HepG2 (cell line): ENCODE data around the gene SERPINB7. TPM values are rescaled to one million over a fixed set of nuclear protein-coding genes. Genes with fewer than 3 reads are reported as not detected.

ENCODE experiments used
- AKAP8 ChIP-seq: sonication (generic); formaldehyde crosslinking; IDR thresholded peaks from 2 replicates; pipeline ENCODE4 v1.5.1; 2020; ENCODE audit warnings: mild to moderate bottlenecking, missing genetic modification reagents
- ASH2L ChIP-seq: fragments of 300-600, 200-600 bp; sonication (generic); IDR thresholded peaks from 2 replicates; pipeline ENCODE4 v1.7.0; 2017; ENCODE audit warnings: low read depth, mild to moderate bottlenecking, moderate library complexity, mixed read lengths, low read length; ENCODE audit not compliant: insufficient read length
- ATF1 ChIP-seq: IDR thresholded peaks from 2 replicates; pipeline ENCODE4 v1.6.1; 2016; ENCODE audit warnings: mild to moderate bottlenecking, control low read depth
- HNRNPLL ChIP-seq: fragments of 200-400 bp; formaldehyde crosslinking; IDR thresholded peaks from 2 replicates; pipeline ENCODE4 v1.6.1; 2017; ENCODE audit warnings: mild to moderate bottlenecking, low read depth, low read length; ENCODE audit not compliant: poor library complexity, severe bottlenecking
- MIXL1 ChIP-seq: IDR thresholded peaks from 2 replicates; pipeline ENCODE4 v1.6.1; 2016
- NCOA2 ChIP-seq: sonication (generic); formaldehyde crosslinking; IDR thresholded peaks from 2 replicates; pipeline ENCODE4 v1.8.0; 2022; ENCODE audit warnings: inconsistent platforms
- POLR2AphosphoS5 ChIP-seq: IDR thresholded peaks from 2 replicates; pipeline ENCODE4 v1.6.1; 2012; ENCODE audit warnings: low read depth, low read length
- PRMT3 ChIP-seq: sonication (generic); formaldehyde crosslinking; IDR thresholded peaks from 2 replicates; pipeline ENCODE4 v1.8.1; 2022; ENCODE audit warnings: low read depth, mild to moderate bottlenecking, moderate library complexity, missing genetic modification reagents, borderline replicate concordance
- PRPF4 ChIP-seq: fragments of 200-400 bp; formaldehyde crosslinking; IDR thresholded peaks from 2 replicates; pipeline ENCODE4 v1.6.1; 2016; ENCODE audit warnings: low read length, low read depth; ENCODE audit not compliant: poor library complexity, severe bottlenecking
- SMARCC2 ChIP-seq: fragments of 450-650 bp; IDR thresholded peaks from 2 replicates; pipeline ENCODE4 v1.6.1; 2017; ENCODE audit warnings: antibody characterized with exemption, mild to moderate bottlenecking
- SMARCE1 ChIP-seq: fragments of 450-650 bp; IDR thresholded peaks from 2 replicates; pipeline ENCODE4 v1.6.1; 2017; ENCODE audit warnings: borderline replicate concordance
- STAG1 ChIP-seq: sonication (generic); formaldehyde crosslinking; IDR thresholded peaks from 2 replicates; pipeline ENCODE4 v1.4.0; 2020; ENCODE audit warnings: missing genetic modification reagents
- ZNF3 ChIP-seq: IDR thresholded peaks from 2 replicates; pipeline ENCODE4 v1.7.0; 2017; ENCODE audit warnings: inconsistent platforms
- ZNF367 ChIP-seq: sonication (generic); formaldehyde crosslinking; IDR thresholded peaks from 2 replicates; pipeline ENCODE4 v1.4.0; 2020; ENCODE audit warnings: missing genetic modification reagents, borderline replicate concordance
- ZNF556 ChIP-seq: sonication (generic); formaldehyde crosslinking; IDR thresholded peaks from 2 replicates; pipeline ENCODE4 v1.4.0; 2020; ENCODE audit warnings: mild to moderate bottlenecking, missing genetic modification reagents, borderline replicate concordance
- ZNF672 ChIP-seq: sonication (generic); formaldehyde crosslinking; IDR thresholded peaks from 2 replicates; pipeline ENCODE4 v1.8.1; 2022; ENCODE audit warnings: missing genetic modification reagents
- polyA plus RNA-seq, 8 experiments: library from polyadenylated mRNA; depleted of rRNA in 3 of 8; stranded (reverse) in 7 of 8; unstranded in 1 of 8; fragments of >200 nt; fragmentation: Illumina TruSeq in 4 of 8; extraction: Trizol in 4 of 8; gene quantifications; 2 replicates each; pipeline versions ENCODE4 v1.2.1 to v1.2.3, GENCODE V29; 2011 to 2016; ENCODE audit warnings: low read depth in 4 of 8, missing spikeins in 1 of 8, mixed read lengths in 1 of 8; ENCODE audit not compliant: insufficient read depth in 1 of 8
- total RNA-seq, 5 experiments: library from RNA; depleted of rRNA; stranded (reverse); fragments of >200 nt; fragmentation: Illumina TruSeq; extraction: Trizol; gene quantifications; 2 replicates each; pipeline ENCODE4 v1.2.3, GENCODE V29; 2016; ENCODE audit warnings: low read depth in 1 of 5
- TF ChIP-seq, protein P1 (sequence below): sonication (generic); formaldehyde crosslinking; IDR thresholded peaks from 2 replicates; pipeline ENCODE4 v1.4.0; 2020; ENCODE audit warnings: missing genetic modification reagents
- TF ChIP-seq, protein P2 (sequence below): sonication (generic); formaldehyde crosslinking; IDR thresholded peaks from 2 replicates; pipeline ENCODE4 v1.4.0; 2020; ENCODE audit warnings: mild to moderate bottlenecking, missing genetic modification reagents, borderline replicate concordance
- TF ChIP-seq, protein P3 (sequence below): sonication (generic); formaldehyde crosslinking; IDR thresholded peaks from 2 replicates; pipeline ENCODE4 v1.5.1; 2020; ENCODE audit warnings: missing genetic modification reagents, mild to moderate bottlenecking, borderline replicate concordance

The SERPINB7 gene
- total and polyA plus RNA-seq, 2 of the 13 experiments (the other 11 are each of a cell fraction or from before 2014, with no cell fraction given): not detected

DNA sequence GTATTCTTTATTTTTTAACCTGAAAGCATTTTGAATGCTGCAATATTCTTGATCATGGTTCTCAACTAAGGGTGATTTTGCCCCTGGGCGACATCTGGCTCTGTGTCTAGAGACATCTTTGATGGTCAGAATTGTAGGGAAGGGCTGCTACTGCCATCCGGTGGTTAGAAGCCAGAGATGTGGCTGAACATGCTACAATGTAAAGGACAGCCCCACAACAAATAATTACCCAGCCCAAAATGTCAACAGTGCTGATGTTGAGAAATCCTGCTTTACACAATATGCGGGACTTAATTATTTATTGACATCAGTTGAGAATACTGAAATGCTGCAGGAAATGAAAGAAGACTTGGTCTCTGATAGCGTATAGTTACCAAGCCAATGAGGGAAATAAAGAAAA lies 74.8 kb downstream of the SERPINB7 start (continued):
- TF ChIP-seq, protein P1, sequence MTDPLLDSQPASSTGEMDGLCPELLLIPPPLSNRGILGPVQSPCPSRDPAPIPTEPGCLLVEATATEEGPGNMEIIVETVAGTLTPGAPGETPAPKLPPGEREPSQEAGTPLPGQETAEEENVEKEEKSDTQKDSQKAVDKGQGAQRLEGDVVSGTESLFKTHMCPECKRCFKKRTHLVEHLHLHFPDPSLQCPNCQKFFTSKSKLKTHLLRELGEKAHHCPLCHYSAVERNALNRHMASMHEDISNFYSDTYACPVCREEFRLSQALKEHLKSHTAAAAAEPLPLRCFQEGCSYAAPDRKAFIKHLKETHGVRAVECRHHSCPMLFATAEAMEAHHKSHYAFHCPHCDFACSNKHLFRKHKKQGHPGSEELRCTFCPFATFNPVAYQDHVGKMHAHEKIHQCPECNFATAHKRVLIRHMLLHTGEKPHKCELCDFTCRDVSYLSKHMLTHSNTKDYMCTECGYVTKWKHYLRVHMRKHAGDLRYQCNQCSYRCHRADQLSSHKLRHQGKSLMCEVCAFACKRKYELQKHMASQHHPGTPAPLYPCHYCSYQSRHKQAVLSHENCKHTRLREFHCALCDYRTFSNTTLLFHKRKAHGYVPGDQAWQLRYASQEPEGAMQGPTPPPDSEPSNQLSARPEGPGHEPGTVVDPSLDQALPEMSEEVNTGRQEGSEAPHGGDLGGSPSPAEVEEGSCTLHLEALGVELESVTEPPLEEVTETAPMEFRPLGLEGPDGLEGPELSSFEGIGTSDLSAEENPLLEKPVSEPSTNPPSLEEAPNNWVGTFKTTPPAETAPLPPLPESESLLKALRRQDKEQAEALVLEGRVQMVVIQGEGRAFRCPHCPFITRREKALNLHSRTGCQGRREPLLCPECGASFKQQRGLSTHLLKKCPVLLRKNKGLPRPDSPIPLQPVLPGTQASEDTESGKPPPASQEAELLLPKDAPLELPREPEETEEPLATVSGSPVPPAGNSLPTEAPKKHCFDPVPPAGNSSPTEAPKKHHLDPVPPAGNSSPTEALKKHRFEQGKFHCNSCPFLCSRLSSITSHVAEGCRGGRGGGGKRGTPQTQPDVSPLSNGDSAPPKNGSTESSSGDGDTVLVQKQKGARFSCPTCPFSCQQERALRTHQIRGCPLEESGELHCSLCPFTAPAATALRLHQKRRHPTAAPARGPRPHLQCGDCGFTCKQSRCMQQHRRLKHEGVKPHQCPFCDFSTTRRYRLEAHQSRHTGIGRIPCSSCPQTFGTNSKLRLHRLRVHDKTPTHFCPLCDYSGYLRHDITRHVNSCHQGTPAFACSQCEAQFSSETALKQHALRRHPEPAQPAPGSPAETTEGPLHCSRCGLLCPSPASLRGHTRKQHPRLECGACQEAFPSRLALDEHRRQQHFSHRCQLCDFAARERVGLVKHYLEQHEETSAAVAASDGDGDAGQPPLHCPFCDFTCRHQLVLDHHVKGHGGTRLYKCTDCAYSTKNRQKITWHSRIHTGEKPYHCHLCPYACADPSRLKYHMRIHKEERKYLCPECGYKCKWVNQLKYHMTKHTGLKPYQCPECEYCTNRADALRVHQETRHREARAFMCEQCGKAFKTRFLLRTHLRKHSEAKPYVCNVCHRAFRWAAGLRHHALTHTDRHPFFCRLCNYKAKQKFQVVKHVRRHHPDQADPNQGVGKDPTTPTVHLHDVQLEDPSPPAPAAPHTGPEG (CRISPR knock-in tag): no peak
- TF ChIP-seq, protein P2, sequence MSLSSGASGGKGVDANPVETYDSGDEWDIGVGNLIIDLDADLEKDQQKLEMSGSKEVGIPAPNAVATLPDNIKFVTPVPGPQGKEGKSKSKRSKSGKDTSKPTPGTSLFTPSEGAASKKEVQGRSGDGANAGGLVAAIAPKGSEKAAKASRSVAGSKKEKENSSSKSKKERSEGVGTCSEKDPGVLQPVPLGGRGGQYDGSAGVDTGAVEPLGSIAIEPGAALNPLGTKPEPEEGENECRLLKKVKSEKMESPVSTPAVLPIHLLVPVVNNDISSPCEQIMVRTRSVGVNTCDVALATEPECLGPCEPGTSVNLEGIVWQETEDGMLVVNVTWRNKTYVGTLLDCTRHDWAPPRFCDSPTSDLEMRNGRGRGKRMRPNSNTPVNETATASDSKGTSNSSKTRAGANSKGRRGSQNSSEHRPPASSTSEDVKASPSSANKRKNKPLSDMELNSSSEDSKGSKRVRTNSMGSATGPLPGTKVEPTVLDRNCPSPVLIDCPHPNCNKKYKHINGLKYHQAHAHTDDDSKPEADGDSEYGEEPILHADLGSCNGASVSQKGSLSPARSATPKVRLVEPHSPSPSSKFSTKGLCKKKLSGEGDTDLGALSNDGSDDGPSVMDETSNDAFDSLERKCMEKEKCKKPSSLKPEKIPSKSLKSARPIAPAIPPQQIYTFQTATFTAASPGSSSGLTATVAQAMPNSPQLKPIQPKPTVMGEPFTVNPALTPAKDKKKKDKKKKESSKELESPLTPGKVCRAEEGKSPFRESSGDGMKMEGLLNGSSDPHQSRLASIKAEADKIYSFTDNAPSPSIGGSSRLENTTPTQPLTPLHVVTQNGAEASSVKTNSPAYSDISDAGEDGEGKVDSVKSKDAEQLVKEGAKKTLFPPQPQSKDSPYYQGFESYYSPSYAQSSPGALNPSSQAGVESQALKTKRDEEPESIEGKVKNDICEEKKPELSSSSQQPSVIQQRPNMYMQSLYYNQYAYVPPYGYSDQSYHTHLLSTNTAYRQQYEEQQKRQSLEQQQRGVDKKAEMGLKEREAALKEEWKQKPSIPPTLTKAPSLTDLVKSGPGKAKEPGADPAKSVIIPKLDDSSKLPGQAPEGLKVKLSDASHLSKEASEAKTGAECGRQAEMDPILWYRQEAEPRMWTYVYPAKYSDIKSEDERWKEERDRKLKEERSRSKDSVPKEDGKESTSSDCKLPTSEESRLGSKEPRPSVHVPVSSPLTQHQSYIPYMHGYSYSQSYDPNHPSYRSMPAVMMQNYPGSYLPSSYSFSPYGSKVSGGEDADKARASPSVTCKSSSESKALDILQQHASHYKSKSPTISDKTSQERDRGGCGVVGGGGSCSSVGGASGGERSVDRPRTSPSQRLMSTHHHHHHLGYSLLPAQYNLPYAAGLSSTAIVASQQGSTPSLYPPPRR (CRISPR knock-in tag): no peak
- no peak for TF ChIP-seq ZNF556
- no peak for TF ChIP-seq POLR2AphosphoS5
- no peak for TF ChIP-seq AKAP8 (CRISPR knock-in tag)
- no peak for TF ChIP-seq SMARCE1
- TF ChIP-seq STAG1 (CRISPR knock-in tag): peak; percentile 35; the same call in 1 of the 2 replicates
- no peak for TF ChIP-seq NCOA2 (CRISPR knock-in tag)
- TF ChIP-seq MIXL1: no peak
- TF ChIP-seq ASH2L: no peak
- no peak for TF ChIP-seq ZNF3 (CRISPR knock-in tag)
- no peak for TF ChIP-seq SMARCC2
- TF ChIP-seq ZNF367 (CRISPR knock-in tag): no peak
- TF ChIP-seq, protein P3, sequence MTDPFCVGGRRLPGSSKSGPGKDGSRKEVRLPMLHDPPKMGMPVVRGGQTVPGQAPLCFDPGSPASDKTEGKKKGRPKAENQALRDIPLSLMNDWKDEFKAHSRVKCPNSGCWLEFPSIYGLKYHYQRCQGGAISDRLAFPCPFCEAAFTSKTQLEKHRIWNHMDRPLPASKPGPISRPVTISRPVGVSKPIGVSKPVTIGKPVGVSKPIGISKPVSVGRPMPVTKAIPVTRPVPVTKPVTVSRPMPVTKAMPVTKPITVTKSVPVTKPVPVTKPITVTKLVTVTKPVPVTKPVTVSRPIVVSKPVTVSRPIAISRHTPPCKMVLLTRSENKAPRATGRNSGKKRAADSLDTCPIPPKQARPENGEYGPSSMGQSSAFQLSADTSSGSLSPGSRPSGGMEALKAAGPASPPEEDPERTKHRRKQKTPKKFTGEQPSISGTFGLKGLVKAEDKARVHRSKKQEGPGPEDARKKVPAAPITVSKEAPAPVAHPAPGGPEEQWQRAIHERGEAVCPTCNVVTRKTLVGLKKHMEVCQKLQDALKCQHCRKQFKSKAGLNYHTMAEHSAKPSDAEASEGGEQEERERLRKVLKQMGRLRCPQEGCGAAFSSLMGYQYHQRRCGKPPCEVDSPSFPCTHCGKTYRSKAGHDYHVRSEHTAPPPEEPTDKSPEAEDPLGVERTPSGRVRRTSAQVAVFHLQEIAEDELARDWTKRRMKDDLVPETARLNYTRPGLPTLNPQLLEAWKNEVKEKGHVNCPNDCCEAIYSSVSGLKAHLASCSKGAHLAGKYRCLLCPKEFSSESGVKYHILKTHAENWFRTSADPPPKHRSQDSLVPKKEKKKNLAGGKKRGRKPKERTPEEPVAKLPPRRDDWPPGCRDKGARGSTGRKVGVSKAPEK (CRISPR knock-in tag): no peak
- TF ChIP-seq HNRNPLL: no peak
- TF ChIP-seq PRPF4: no peak
- TF ChIP-seq PRMT3 (CRISPR knock-in tag): no peak
- no peak for TF ChIP-seq ATF1 (CRISPR knock-in tag)
- TF ChIP-seq ZNF672 (CRISPR knock-in tag): no peak
